CD14-positive monocyte (primary cell): Measurements from ENCODE around the gene PREP. TPM values are rescaled to one million over a fixed set of nuclear protein-coding genes. Genes with fewer than 3 reads are reported as not detected.

Experiments used
- DNase-seq, 3 donors: peaks; one replicate each; pipeline ENCODE4 v3.0.0-alpha.2; 2011 to 2022
- H2AFZ ChIP-seq: 2 replicates; pipeline ENCODE4 v1.6.0; 2012; ENCODE audit warnings: mild to moderate bottlenecking, low read depth, low read length, inconsistent platforms; ENCODE audit not compliant: insufficient read depth, poor library complexity, severe bottlenecking
- H3K27ac ChIP-seq, 2 donors: 1 replicate in 1 of 2; 2 replicates in 1 of 2; pipeline ENCODE4 v1.5.1; 2012 to 2013; ENCODE audit warnings: low read length in 2 of 2, control low read depth in 1 of 2, inconsistent platforms in 1 of 2, low read depth in 1 of 2, mild to moderate bottlenecking in 1 of 2
- H3K27me3 ChIP-seq, 2 donors: one replicate each; pipeline versions ENCODE4 v1.6.0 to v1.6.1; 2011 to 2013; ENCODE audit warnings: low read length in 2 of 2; ENCODE audit not compliant: control insufficient read depth in 2 of 2, insufficient read depth in 2 of 2
- H3K36me3 ChIP-seq, 2 donors: replicated peaks in 1 of 2; 1 replicate in 1 of 2; 2 replicates in 1 of 2; pipeline versions ENCODE4 v1.5.1 to v1.6.1; 2012 to 2013; ENCODE audit warnings: low read length in 2 of 2, control low read depth in 1 of 2, inconsistent platforms in 1 of 2, mild to moderate bottlenecking in 1 of 2; ENCODE audit not compliant: insufficient read depth in 2 of 2, control insufficient read depth in 1 of 2
- H3K4me1 ChIP-seq, 2 donors: 1 replicate in 1 of 2; 2 replicates in 1 of 2; pipeline versions ENCODE4 v1.5.1 to v1.6.1; 2012 to 2013; ENCODE audit warnings: low read length in 2 of 2, control low read depth in 1 of 2, inconsistent platforms in 1 of 2, mild to moderate bottlenecking in 1 of 2, moderate library complexity in 1 of 2; ENCODE audit not compliant: insufficient read depth in 2 of 2, control insufficient read depth in 1 of 2
- H3K4me2 ChIP-seq: replicated peaks from 2 replicates; pipeline ENCODE3; 2012; ENCODE audit warnings: low read length, moderate library complexity, mild to moderate bottlenecking; ENCODE audit not compliant: poor library complexity, severe bottlenecking; ENCODE audit errors: extremely low read depth
- H3K4me3 ChIP-seq, 3 experiments: fragments of 200-600 bp in 1 of 3; sonication (generic) in 1 of 3; replicated peaks in 1 of 3; 1 replicate in 2 of 3; 2 replicates in 1 of 3; pipeline ENCODE4 v1.5.1; 2011 to 2013; ENCODE audit warnings: low read length in 3 of 3, mild to moderate bottlenecking in 3 of 3, control low read depth in 2 of 3, low read depth in 2 of 3, inconsistent platforms in 1 of 3, moderate library complexity in 1 of 3
- H3K79me2 ChIP-seq: 2 replicates; pipeline ENCODE4 v1.6.0; 2012; ENCODE audit warnings: mild to moderate bottlenecking, control low read depth, inconsistent platforms, low read length, moderate library complexity; ENCODE audit not compliant: insufficient read depth
- H3K9ac ChIP-seq: 2 replicates; pipeline ENCODE4 v1.6.0; 2017; ENCODE audit warnings: low read length, mild to moderate bottlenecking; ENCODE audit not compliant: insufficient read depth, poor library complexity, severe bottlenecking
- H3K9me3 ChIP-seq, 2 donors: replicated peaks in 1 of 2; 1 replicate in 1 of 2; 2 replicates in 1 of 2; pipeline versions ENCODE4 v1.5.1 to v1.6.1; 2012 to 2013; ENCODE audit warnings: low read length in 2 of 2, control low read depth in 1 of 2; ENCODE audit not compliant: control insufficient read depth in 1 of 2, insufficient read depth in 1 of 2
- H4K20me1 ChIP-seq: 2 replicates; pipeline ENCODE4 v1.6.0; 2012; ENCODE audit warnings: mild to moderate bottlenecking, low read length, control low read depth, moderate library complexity; ENCODE audit not compliant: insufficient read depth
- H3K27ac Mint-ChIP-seq, 7 donors: one replicate each; pipeline ENCODE4 v1.8.0; 2020; ENCODE audit warnings: mild to moderate bottlenecking in 7 of 7, mixed read lengths in 7 of 7, moderate library complexity in 6 of 7, inconsistent platforms in 2 of 7
- H3K27me3 Mint-ChIP-seq, 3 donors: one replicate each; pipeline ENCODE4 v1.8.0; 2021 to 2022; ENCODE audit warnings: low read depth in 3 of 3, mild to moderate bottlenecking in 3 of 3, mixed read lengths in 3 of 3, moderate library complexity in 3 of 3, inconsistent platforms in 1 of 3
- H3K36me3 Mint-ChIP-seq, 2 donors: one replicate each; pipeline ENCODE4 v1.8.0; 2020; ENCODE audit warnings: mixed read lengths in 2 of 2, inconsistent platforms in 1 of 2, mild to moderate bottlenecking in 1 of 2
- H3K4me1 Mint-ChIP-seq: one replicate; pipeline ENCODE4 v1.8.0; 2020; ENCODE audit warnings: mild to moderate bottlenecking, mixed read lengths
- H3K4me3 Mint-ChIP-seq, 2 donors: one replicate each; pipeline ENCODE4 v1.8.0; 2020; ENCODE audit warnings: mild to moderate bottlenecking in 2 of 2, mixed read lengths in 2 of 2, moderate library complexity in 1 of 2
- H3K9me3 Mint-ChIP-seq, 7 donors: one replicate each; pipeline ENCODE4 v1.8.0; 2020 to 2022; ENCODE audit warnings: mixed read lengths in 7 of 7, mild to moderate bottlenecking in 6 of 7, moderate library complexity in 6 of 7, inconsistent platforms in 2 of 7
- CTCF ChIP-seq: fragments of 200-600 bp; IDR thresholded peaks from one replicate; pipeline ENCODE4 v1.8.0; 2022; ENCODE audit warnings: antibody characterized with exemption, mild to moderate bottlenecking
- WGBS: methylation state at CpG from one replicate; pipeline ENCODE4 v1.1.5; 2013; ENCODE audit warnings: missing lambda C conversion rate; ENCODE audit not compliant: insufficient coverage; 5-methylcytosine and 5-hydroxymethylcytosine counted together
- intact Hi-C, 2 donors: fragments of 100-400 bp; cut with micrococcal nuclease; formaldehyde crosslinking; loops; one replicate each; pipeline versions ENCODE4 v1.15.0 to v1.15.1; 2023
- polyA plus RNA-seq, 3 donors: library from polyadenylated mRNA; depleted of rRNA in 1 of 3; unstranded in 2 of 3; stranded (reverse) in 1 of 3; fragments of 300-500 nt in 2 of 3; fragments of >200 nt in 1 of 3; fragmentation: Illumina TruSeq in 2 of 3; gene quantifications; 1 replicate in 2 of 3; 2 replicates in 1 of 3; pipeline ENCODE4 v1.2.3, GENCODE V29; 2012 to 2021

The PREP gene
- polyA plus RNA-seq, 3 donors: 21.4 to 40.8 (median 30.7) TPM

GRCh38 chr6:105437236-105437635 lies 34.4 kb upstream of the PREP start:
- Mint-ChIP-seq H3K9me3 (peaks cover 0 to 2% (median 0%) of the 10 kb centered on the region in 7 donors), H3K4me3 (no peak overlapping the region), H3K27me3 (peaks cover 2 to 5% (median 3%) of the 10 kb centered on the region in 3 donors), H3K4me1 (no peaks in the 10 kb centered on the region), H3K36me3 (no peaks in the 10 kb centered on the region), H3K27ac (no peak overlapping the region)
- H2AFZ ChIP-seq: no peak overlapping the region
- no peak for TF ChIP-seq CTCF
- H3K27ac ChIP-seq: no peak overlapping the region
- no peak overlapping the region for H3K9ac ChIP-seq
- H3K79me2 ChIP-seq: no peaks in the 10 kb centered on the region
- no peak overlapping the region for H3K4me2 ChIP-seq
- DNase-seq: no peak
- H3K9me3 ChIP-seq: no peaks in the 10 kb centered on the region
- H4K20me1 ChIP-seq: no peaks in the 10 kb centered on the region
- intact Hi-C loops: no loop called here
- H3K4me3 ChIP-seq: no peak overlapping the region
- no peaks in the 10 kb centered on the region for H3K36me3 ChIP-seq
- peaks cover 0 to 2% of the 10 kb centered on the region in 2 donors for H3K27me3 ChIP-seq
- H3K4me1 ChIP-seq: no peaks in the 10 kb centered on the region
- no CpG with 5 or more reads among the region's 2 CpGs for WGBS

GRCh38 chr6:105433723-105434122 lies 30.8 kb upstream of the PREP start:
- Histone ChIP-seq H3K9me3 (no peaks in the 10 kb centered on the region), H3K36me3 (no peaks in the 10 kb centered on the region), H2AFZ (no peak overlapping the region), H3K9ac (no peak overlapping the region), H3K27me3 (peaks cover 0 to 2% of the 10 kb centered on the region in 2 donors), H4K20me1 (no peaks in the 10 kb centered on the region), H3K4me2 (no peak overlapping the region), H3K27ac (no peak overlapping the region), H3K4me3 (no peak overlapping the region), H3K4me1 (no peaks in the 10 kb centered on the region), H3K79me2 (no peaks in the 10 kb centered on the region)
- no peak for TF ChIP-seq CTCF
- Mint-ChIP-seq H3K4me1 (no peaks in the 10 kb centered on the region), H3K27me3 (peaks cover 2 to 5% (median 3%) of the 10 kb centered on the region in 3 donors), H3K27ac (no peak overlapping the region), H3K36me3 (no peaks in the 10 kb centered on the region), H3K4me3 (no peak overlapping the region), H3K9me3 (no peaks in the 10 kb centered on the region)
- WGBS: no CpG with 5 or more reads among the region's 3 CpGs
- DNase-seq: no peak
- intact Hi-C loops: no loop called here
